ENCODE data around the gene GALNT3.

The GALNT3 gene

GRCh38 chr2:165793779-165794535 lies at the start of gene GALNT3:
Gene GALNT3, minus strand, starts transcription at chr2:165794247. Its CDS starts 23,547 bp downstream, at chr2:165770700.
- peak; percentile 20 for DNase-seq

- no peak for DNase-seq
Observed at GRCh38 chr2:165843351-165843750, 49.3 kb upstream of the GALNT3 start.

GRCh38 chr2:165840333-165840958 lies 46.4 kb upstream of the GALNT3 start:
- no peak for DNase-seq

GRCh38 chr2:165839610-165840009 lies 45.6 kb upstream of the GALNT3 start:
- DNase-seq = no peak

- no peak for DNase-seq
Observed at GRCh38 chr2:165837122-165837521, 43.1 kb upstream of the GALNT3 start.

- DNase-seq = no peak
Observed at GRCh38 chr2:165835363-165835762, 41.3 kb upstream of the GALNT3 start.

- no peak for DNase-seq
Observed at GRCh38 chr2:165833156-165833555, 39.1 kb upstream of the GALNT3 start.

- no peak for DNase-seq
Observed at GRCh38 chr2:165827921-165828276, 33.9 kb upstream of the GALNT3 start.

GRCh38 chr2:165827016-165827920 lies 33.2 kb upstream of the GALNT3 start:
- DNase-seq = no peak

- DNase-seq = no peak
Observed at GRCh38 chr2:165825041-165825440, 31.0 kb upstream of the GALNT3 start.

- DNase-seq = no peak
Observed at GRCh38 chr2:165820296-165820695, 26.2 kb upstream of the GALNT3 start.

GRCh38 chr2:165818920-165819319 lies 24.9 kb upstream of the GALNT3 start:
- DNase-seq = no peak

GRCh38 chr2:165815299-165816141 lies 21.5 kb upstream of the GALNT3 start:
- no peak for DNase-seq

GRCh38 chr2:165814473-165814872 lies 20.4 kb upstream of the GALNT3 start:
- DNase-seq = no peak

- DNase-seq = no peak
Observed at GRCh38 chr2:165811592-165812370, 17.7 kb upstream of the GALNT3 start.

- DNase-seq = no peak
Observed at GRCh38 chr2:165810418-165810817, 16.4 kb upstream of the GALNT3 start.

- DNase-seq = no peak
Observed at GRCh38 chr2:165804719-165805118, 10.7 kb upstream of the GALNT3 start.

GRCh38 chr2:165803123-165803760 lies 9.2 kb upstream of the GALNT3 start:
- DNase-seq = no peak

GRCh38 chr2:165801176-165801575 lies 7.1 kb upstream of the GALNT3 start:
- no peak for DNase-seq

GRCh38 chr2:165796819-165797530 lies 2.9 kb upstream of the GALNT3 start:
- DNase-seq = no peak

GRCh38 chr2:165796129-165796528 lies 2.1 kb upstream of the GALNT3 start:
- no peak for DNase-seq
